Sciatic nerve (tissue), 2 donors: ENCODE results near the gene ZNF264. TPM values are rescaled to one million over a fixed set of nuclear protein-coding genes. Genes with fewer than 3 reads are reported as not detected.
"Not testable (repeated sequence)": the region's sequence is repeated elsewhere in the genome, so short reads cannot be mapped to it uniquely, and the experiment has no call there.

ENCODE experiments used
- ATAC-seq: fragments of 200-7000 bp; cut with Tn5 transposase; one replicate; pipeline ENCODE4 v1.9.1; 2020; ENCODE audit warnings: mild to moderate bottlenecking, moderate library complexity
- DNase-seq: peaks from one replicate; pipeline ENCODE4 v3.0.0-alpha.2; 2020; ENCODE audit warnings: low spot score
- intact Hi-C: fragments of 100-400 bp; cut with DNase I; formaldehyde crosslinking; loops from one replicate; pipeline ENCODE4 v1.14.2; 2022
- total RNA-seq: library from RNA; stranded (reverse); fragmentation: NEBNext Ultra II Directional; extraction: Animal tissue kit (Norgen Biotek cat#: 25700); gene quantifications from one replicate; pipeline ENCODE4 v1.2.1, GENCODE V29; 2021
- donor health status: DM: no; HTN: no; CAD: no.
- donor health status: DM: no; HTN: no; CAD: no.

Gene ZNF264
- total RNA-seq, 1 donor from 2014 or later: 43.5 TPM

- intact Hi-C loops: no loop called here
- ATAC-seq: no peak
- no peak for DNase-seq
These were observed 51.5 kb downstream of the ZNF264 start for GRCh38 chr19:57242821-57243220.

- ATAC-seq (no peak), DNase-seq (no peak)
- intact Hi-C loops: no loop called here
These were observed 53.2 kb downstream of the ZNF264 start for GRCh38 chr19:57244513-57244912.

DNA sequence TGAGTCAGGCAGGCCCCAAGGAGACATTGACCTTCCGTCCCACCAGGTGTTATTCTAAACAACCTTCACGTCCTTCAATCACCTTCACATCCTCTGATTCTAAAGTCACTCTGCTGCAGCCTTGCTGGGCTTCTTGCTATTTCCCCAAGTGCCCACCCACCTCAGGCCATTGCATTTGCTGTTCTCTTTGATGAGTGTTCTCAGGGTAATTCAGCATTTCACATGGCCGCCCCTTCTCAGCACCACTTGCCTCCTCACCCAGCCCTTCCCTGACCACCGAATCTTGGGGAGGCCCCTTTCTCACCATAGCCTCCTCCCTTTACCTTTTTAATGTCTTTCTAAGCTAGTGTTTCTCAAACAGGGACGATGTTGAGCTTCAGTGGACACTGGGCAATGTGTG, 53.8 kb downstream of the ZNF264 start:
- ATAC-seq (no peak), DNase-seq (no peak)
- intact Hi-C loops: no loop called here

- no peak for ATAC-seq
- DNase-seq: no peak
- intact Hi-C loops: no loop called here
These were observed 54.7 kb downstream of the ZNF264 start for GRCh38 chr19:57245959-57246358.

GRCh38 chr19:57248646-57249045, 57.3 kb downstream of the ZNF264 start:
- DNase-seq: no peak
- ATAC-seq: no peak
- intact Hi-C loops: no loop called here

- no peak for DNase-seq
- ATAC-seq: no peak
- intact Hi-C loops: no loop called here
These were observed 58.0 kb downstream of the ZNF264 start for GRCh38 chr19:57249329-57249728.

DNA sequence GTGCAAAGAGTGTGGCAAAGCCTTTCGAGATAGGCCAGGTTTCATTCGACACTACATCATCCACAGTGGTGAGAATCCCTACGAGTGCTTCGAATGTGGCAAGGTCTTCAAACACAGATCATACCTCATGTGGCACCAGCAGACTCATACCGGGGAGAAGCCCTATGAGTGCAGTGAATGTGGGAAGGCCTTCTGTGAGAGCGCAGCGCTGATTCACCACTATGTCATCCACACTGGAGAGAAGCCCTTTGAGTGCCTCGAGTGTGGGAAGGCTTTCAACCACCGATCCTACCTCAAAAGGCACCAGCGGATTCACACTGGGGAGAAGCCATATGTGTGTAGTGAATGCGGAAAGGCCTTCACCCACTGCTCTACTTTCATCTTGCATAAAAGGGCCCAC, 62.5 kb downstream of the ZNF264 start:
- ATAC-seq, intact Hi-C loops: not testable (repeated sequence)

GRCh38 chr19:57262044-57262443, 70.7 kb downstream of the ZNF264 start:
- intact Hi-C loops: no loop called here
- no peak for ATAC-seq
- DNase-seq: no peak

More for the DNA sequence above, 62.5 kb downstream of the ZNF264 start:
- not testable (repeated sequence) for DNase-seq

DNA sequence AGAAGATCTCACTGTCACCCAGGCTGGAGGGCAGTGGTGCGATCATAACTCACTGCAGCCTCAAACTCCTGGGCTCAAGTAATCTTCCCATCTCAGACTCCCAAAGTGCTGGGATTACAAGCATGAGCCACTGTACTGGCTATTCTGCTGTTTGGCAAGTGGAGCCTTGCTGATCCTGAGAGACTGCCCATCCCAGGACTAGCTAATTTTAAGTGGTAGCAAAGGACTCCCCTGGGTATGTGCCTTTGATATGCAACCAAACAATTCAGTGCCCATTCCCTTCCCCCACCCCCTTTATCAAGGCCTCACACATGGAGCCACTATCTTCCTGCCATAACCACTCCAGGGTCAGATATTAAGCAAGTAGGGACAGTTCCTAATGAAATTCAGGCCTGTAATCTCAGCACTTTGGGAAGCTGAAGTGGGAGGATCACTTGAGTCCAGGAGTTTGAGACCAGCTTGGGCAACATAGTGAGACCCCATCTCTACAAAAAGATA, 72.0 kb downstream of the ZNF264 start:
- intact Hi-C loops: no loop called here
- DNase-seq: no peak
- ATAC-seq: no peak

GRCh38 chr19:57267291-57267690, 76.0 kb downstream of the ZNF264 start:
- intact Hi-C loops: no loop called here
- no peak for DNase-seq
- ATAC-seq: no peak

GRCh38 chr19:57269515-57270250, 78.4 kb downstream of the ZNF264 start:
- intact Hi-C loops: no loop called here
- ATAC-seq: no peak

DNA sequence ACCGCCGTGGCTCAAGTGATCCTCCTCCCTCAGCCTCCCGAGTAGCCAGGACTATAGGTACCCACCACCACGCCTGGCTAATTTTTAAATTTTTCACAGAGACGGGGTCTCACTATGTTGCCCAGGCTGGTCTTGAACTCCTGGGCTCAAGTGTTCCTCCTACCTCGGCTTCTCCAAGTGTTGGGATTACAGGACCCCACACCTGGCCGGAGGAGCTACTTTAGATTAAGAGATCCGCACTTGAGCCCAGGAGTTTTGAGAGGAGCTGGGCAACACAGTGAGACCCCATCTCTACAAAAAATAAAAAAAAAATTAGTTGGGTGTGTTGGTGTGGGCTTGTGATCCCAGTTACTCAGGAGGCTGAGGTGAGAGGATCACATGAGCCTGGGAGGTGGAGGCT, 80.0 kb downstream of the ZNF264 start:
- intact Hi-C loops: no loop called here
- ATAC-seq: no peak
- DNase-seq: no peak

More at GRCh38 chr19:57269515-57270250, 78.4 kb downstream of the ZNF264 start:
- DNase-seq: no peak

Other genes with a start within 250 kb of the ZNF264 start
- gene USP29, start 71.5 kb upstream of the ZNF264 start, total RNA-seq: not detected
- not detected for gene ZIM3, start 46.3 kb upstream of the ZNF264 start, total RNA-seq
- not detected for gene DUXA, start 24.0 kb upstream of the ZNF264 start, total RNA-seq
- 2.5 TPM for gene AURKC, start 39.5 kb downstream of the ZNF264 start, total RNA-seq
- gene ZNF805, start 49.1 kb downstream of the ZNF264 start, total RNA-seq: 21.2 TPM
- gene ZNF460, start 89.0 kb downstream of the ZNF264 start, total RNA-seq: 80.5 TPM
- 7.0 TPM for gene ZNF543, start 129.0 kb downstream of the ZNF264 start, total RNA-seq
- gene ZNF304, start 159.8 kb downstream of the ZNF264 start, total RNA-seq: 9.2 TPM
- 6.0 TPM for gene TRAPPC2B, start 172.1 kb downstream of the ZNF264 start, total RNA-seq
- 4.0 TPM for gene ZNF547, start 172.1 kb downstream of the ZNF264 start, total RNA-seq
- gene ZNF548, start 198.4 kb downstream of the ZNF264 start, total RNA-seq: 29.3 TPM
- gene ZNF17, start 219.7 kb downstream of the ZNF264 start, total RNA-seq: 20.1 TPM
- 9.7 TPM for gene ZNF749, start 243.8 kb downstream of the ZNF264 start, total RNA-seq